Measurements from ENCODE around the gene ABCF2. TPM values are rescaled to one million over a fixed set of nuclear protein-coding genes. Genes with fewer than 3 reads are reported as not detected.
A peak's percentile ranks its signal among the peaks of the same experiment; 100 is the strongest.

ABCF2 gene
- total RNA-seq, 1 donor from 2014 or later = 47.3 TPM

DNA sequence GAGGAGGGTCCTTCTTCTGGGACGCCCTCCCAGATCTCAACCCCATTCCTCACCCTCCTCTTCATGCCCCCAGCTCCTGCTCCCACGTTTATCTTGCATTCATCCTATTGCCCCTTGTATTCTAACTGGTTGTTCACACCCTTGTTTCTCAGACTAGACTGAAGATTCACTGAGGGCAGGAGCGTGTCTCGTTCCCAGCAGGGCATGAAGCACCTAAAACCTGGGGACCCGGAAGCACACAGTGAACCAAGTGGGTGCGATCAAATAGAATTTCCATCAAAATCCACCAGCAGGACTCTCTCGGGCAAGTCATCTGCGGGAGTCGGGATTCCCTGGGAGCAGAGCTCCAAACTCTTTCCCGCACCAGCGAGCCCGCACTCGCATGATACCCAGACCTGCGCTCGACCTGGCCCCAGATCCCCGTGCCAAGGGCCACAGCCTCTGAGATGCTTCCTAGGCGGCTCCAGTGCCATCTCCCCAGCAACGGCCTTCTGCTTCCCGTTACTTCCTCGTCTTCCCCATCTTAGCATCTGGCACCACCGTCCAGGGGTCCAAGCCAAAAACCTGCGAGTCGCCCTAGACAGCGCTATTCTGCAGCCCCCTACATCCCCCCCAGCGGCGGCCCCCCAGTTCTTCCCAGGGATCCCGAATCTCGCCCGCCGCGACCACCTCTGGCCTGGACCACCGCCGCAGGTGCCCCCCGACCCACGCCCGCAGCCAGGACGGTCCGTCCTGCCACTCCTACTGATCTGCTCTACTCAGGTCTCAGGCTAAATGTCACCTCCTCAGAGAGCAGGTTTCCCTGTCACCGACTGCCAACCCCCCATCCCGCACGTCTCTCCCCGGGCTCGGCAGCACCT, 53.4 kb downstream of the ABCF2 start:
- POLR2A ChIA-PET = no interaction called here
- no peak for TF ChIP-seq CTCF (IDR thresholded peaks at IDR 0.05)
- no peak for ATAC-seq (ENCODE audit: low read depth)
- Mint-ChIP-seq H3K4me3 (no peak overlapping the region), H3K27me3 (peaks cover 54% of the 10 kb centered on the region), H3K36me3 (ENCODE audit: low read depth) (no peaks in the 10 kb centered on the region), H3K9me3 (no peaks in the 10 kb centered on the region), H3K27ac (no peak overlapping the region), H3K4me1 (peaks cover 2% of the 10 kb centered on the region)
- CTCF ChIA-PET = no interaction called here
- DNase-seq = no peak
- intact Hi-C loops (cut with micrococcal nuclease) = loop anchor here (2.0 kb wide), 1 partner anchor 161 kb away; no protein-coding TSS in a partner anchor

GRCh38 chr7:151172273-151173141, 54.5 kb downstream of the ABCF2 start:
- intact Hi-C loops (cut with micrococcal nuclease) = loop anchor here (1.0 to 2.0 kb wide), 3 partner anchors 48 to 160 kb away; no protein-coding TSS in a partner anchor
- Mint-ChIP-seq H3K27me3 (peaks cover 56% of the 10 kb centered on the region), H3K27ac (no peak overlapping the region), H3K4me1 (peaks cover 6% of the 10 kb centered on the region), H3K36me3 (ENCODE audit: low read depth) (no peaks in the 10 kb centered on the region), H3K9me3 (no peaks in the 10 kb centered on the region), H3K4me3 (no peak overlapping the region)
- POLR2A ChIA-PET = no interaction called here
- ATAC-seq (ENCODE audit: low read depth) (peak; percentile 86), DNase-seq (peak; percentile 72)
- CTCF ChIA-PET = interaction anchor here (1.1 to 1.2 kb wide), 2 partner anchors 48 to 55 kb away, joined by 4 to 5 read pairs; partner anchors contain the start of gene ABCF2
- TF ChIP-seq CTCF (IDR thresholded peaks at IDR 0.05) = peak; percentile 100

DNA sequence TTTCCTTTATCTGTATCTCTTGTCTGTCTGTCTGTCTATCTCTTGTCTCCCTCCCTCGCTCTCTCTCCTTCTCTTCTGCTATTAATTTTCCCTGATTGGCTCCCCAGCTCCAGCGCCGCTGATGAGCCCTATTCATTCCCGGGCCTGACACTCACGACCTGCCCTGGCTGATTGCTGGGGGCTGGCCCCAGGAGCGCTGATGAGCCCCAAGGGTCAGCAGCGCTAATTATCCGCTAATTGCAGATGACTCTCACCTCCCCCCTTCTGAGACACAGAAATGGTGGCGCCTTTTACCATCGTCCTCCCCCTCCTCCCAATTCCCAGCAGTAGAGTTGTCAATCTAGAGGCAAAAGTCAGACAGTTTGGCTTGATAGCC, 58.2 kb downstream of the ABCF2 start:
- intact Hi-C loops (cut with micrococcal nuclease) = loop anchor here (1.0 to 5.0 kb wide), 4 partner anchors 44 to 135 kb away; partner anchors contain the start of gene CHPF2
- no peak overlapping the region for H3K27ac Mint-ChIP-seq
- H3K9me3 Mint-ChIP-seq = no peaks in the 10 kb centered on the region
- TF ChIP-seq CTCF (IDR thresholded peaks at IDR 0.05) = no peak
- DNase-seq = no peak
- CTCF ChIA-PET = interaction anchor here (2.4 to 2.5 kb wide), 2 partner anchors 45 to 182 kb away, joined by 6 to 12 read pairs; no protein-coding TSS in a partner anchor
- peaks cover 48% of the 10 kb centered on the region for H3K27me3 Mint-ChIP-seq
- ATAC-seq (ENCODE audit: low read depth) = no peak
- H3K4me1 Mint-ChIP-seq = peaks cover 14% of the 10 kb centered on the region
- peak overlapping the region; percentile 69 for H3K4me3 Mint-ChIP-seq
- H3K36me3 Mint-ChIP-seq (ENCODE audit: low read depth) = no peaks in the 10 kb centered on the region
- POLR2A ChIA-PET = no interaction called here

GRCh38 chr7:151168003-151168786, 58.8 kb downstream of the ABCF2 start:
- H3K36me3 Mint-ChIP-seq (ENCODE audit: low read depth) = no peaks in the 10 kb centered on the region
- H3K4me3 Mint-ChIP-seq = peak overlapping the region; percentile 69
- no peak overlapping the region for H3K27ac Mint-ChIP-seq
- POLR2A ChIA-PET = interaction anchor here (0.6 kb wide), 1 partner anchor 48 kb away, joined by 4 read pairs; no protein-coding TSS in a partner anchor
- ATAC-seq (ENCODE audit: low read depth) (peak; percentile 75), DNase-seq (peak; percentile 62)
- peaks cover 48% of the 10 kb centered on the region for H3K27me3 Mint-ChIP-seq
- peaks cover 14% of the 10 kb centered on the region for H3K4me1 Mint-ChIP-seq
- no peaks in the 10 kb centered on the region for H3K9me3 Mint-ChIP-seq
- intact Hi-C loops (cut with micrococcal nuclease) = loop anchor here (1.0 to 5.0 kb wide), 4 partner anchors 44 to 135 kb away; partner anchors contain the start of gene CHPF2
- CTCF ChIA-PET = interaction anchor here (0.9 to 2.4 kb wide), 3 partner anchors 9 to 182 kb away, joined by 3 to 6 read pairs (median 3); no protein-coding TSS in a partner anchor
- peak; percentile 51 for TF ChIP-seq CTCF (IDR thresholded peaks at IDR 0.05)

All from activated B cell treated with CpG ODN at 0.5 μM for 24 hours (primary cell).